ENCODE measurements around the gene TINCR.

DNA sequence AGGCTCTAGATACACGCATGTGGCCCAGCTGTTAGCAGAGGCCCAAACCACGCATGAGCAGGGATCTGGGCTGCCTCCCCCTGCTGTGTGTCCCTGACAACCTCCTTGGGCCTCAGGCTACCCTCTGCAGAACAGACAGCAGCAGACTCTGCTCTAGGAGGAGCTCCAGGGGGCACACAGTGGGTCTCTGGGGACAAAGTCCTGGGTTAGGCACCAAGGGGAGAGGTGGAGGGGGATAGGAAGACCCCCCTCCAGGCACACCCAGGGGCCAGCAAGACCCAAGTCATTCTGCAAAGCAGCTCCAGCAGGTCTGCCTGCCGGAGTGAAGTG lies 8.0 kb downstream of the TINCR start:
- TF ChIP-seq, protein P1, sequence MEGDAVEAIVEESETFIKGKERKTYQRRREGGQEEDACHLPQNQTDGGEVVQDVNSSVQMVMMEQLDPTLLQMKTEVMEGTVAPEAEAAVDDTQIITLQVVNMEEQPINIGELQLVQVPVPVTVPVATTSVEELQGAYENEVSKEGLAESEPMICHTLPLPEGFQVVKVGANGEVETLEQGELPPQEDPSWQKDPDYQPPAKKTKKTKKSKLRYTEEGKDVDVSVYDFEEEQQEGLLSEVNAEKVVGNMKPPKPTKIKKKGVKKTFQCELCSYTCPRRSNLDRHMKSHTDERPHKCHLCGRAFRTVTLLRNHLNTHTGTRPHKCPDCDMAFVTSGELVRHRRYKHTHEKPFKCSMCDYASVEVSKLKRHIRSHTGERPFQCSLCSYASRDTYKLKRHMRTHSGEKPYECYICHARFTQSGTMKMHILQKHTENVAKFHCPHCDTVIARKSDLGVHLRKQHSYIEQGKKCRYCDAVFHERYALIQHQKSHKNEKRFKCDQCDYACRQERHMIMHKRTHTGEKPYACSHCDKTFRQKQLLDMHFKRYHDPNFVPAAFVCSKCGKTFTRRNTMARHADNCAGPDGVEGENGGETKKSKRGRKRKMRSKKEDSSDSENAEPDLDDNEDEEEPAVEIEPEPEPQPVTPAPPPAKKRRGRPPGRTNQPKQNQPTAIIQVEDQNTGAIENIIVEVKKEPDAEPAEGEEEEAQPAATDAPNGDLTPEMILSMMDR (conservative IDR thresholded peaks at IDR 0.05): no peak
- TF ChIP-seq ZFX (IDR thresholded peaks at IDR 0.05): no peak
